HepG2 (cell line): ENCODE measurements around the gene TMEM9. TPM values are rescaled to one million over a fixed set of nuclear protein-coding genes. Genes with fewer than 3 reads are reported as not detected.

Experiments used
- ATAC-seq: fragments of 200-7000 bp; cut with Tn5 transposase; 3 replicates; pipeline ENCODE4 v1.9.1; 2020; ENCODE audit warnings: mild to moderate bottlenecking, moderate library complexity
- BruUV-seq: library from RNA; stranded (reverse); fragments of 400-500 nt; replicated peaks from 2 replicates; lab custom pipeline; 2021; lab: Mats Ljungman, UMichigan
- CTCF ChIA-PET: fragments of 300-600 bp; formaldehyde crosslinking; extraction: SDS; loops from one replicate; lab custom pipeline; 2021; ENCODE audit warnings: low total read pairs, inconsistent platforms, low intra/inter-chr PET ratio; lab: Yijun Ruan, JAX
- POLR2A ChIA-PET: fragments of 350-600 bp; sonication (Branson Sonifier 250); formaldehyde crosslinking; loops from one replicate; lab custom pipeline; 2020; ENCODE audit warnings: antibody characterized with exemption, inconsistent platforms; lab: Yijun Ruan, JAX
- DNase-seq: peaks from one replicate; pipeline ENCODE4 v3.0.0-alpha.2; 2015; ENCODE audit warnings: low spot score
- FAIRE-seq: peaks from 3 replicates; lab custom pipeline; 2011; peaks lifted over from hg19 to GRCh38; lab: Jason Lieb, UNC
- H2AFZ ChIP-seq: one replicate; pipeline ENCODE4 v1.6.1; 2011; ENCODE audit warnings: low read length, inconsistent platforms
- H3K27ac ChIP-seq: fragments of 300-600 bp; 3 replicates; pipeline ENCODE4 v1.8.0; 2011; ENCODE audit warnings: mixed run types, mild to moderate bottlenecking, mixed read lengths, low read length, inconsistent platforms; ENCODE audit not compliant: insufficient read depth; ENCODE audit errors: extremely low read length
- H3K27me3 ChIP-seq, 2 experiments: fragments of 200-600 bp in 1 of 2; 2 replicates in 1 of 2; 3 replicates in 1 of 2; pipeline versions ENCODE4 v1.6.0 to v1.8.0; 2011; ENCODE audit warnings: low read length in 2 of 2, mild to moderate bottlenecking in 2 of 2, moderate library complexity in 2 of 2, inconsistent platforms in 1 of 2; ENCODE audit not compliant: insufficient read depth in 2 of 2, control insufficient read depth in 1 of 2
- H3K36me3 ChIP-seq, 2 experiments: fragments of 200-600 bp in 1 of 2; replicated peaks in 1 of 2; 2 replicates in 1 of 2; 3 replicates in 1 of 2; pipeline versions ENCODE4 v1.5.1 to v1.8.0; 2011; ENCODE audit warnings: low read length in 2 of 2, inconsistent platforms in 1 of 2; ENCODE audit not compliant: insufficient read depth in 2 of 2, control insufficient read depth in 1 of 2
- H3K4me1 ChIP-seq: 2 replicates; pipeline ENCODE4 v1.5.1; 2012; ENCODE audit warnings: low read length, inconsistent platforms; ENCODE audit not compliant: insufficient read depth
- H3K4me2 ChIP-seq: 2 replicates; pipeline ENCODE4 v1.6.0; 2011; ENCODE audit warnings: low read depth, low read length, inconsistent platforms
- H3K4me3 ChIP-seq, 3 experiments: fragments of 200-600 bp in 1 of 3; sonication (generic), shearing (Covaris generic) in 1 of 3; replicated peaks in 1 of 3; 2 replicates each; pipeline ENCODE4 v1.5.1; 2011 to 2016; ENCODE audit warnings: low read length in 3 of 3, inconsistent platforms in 2 of 3, low read depth in 2 of 3, mild to moderate bottlenecking in 2 of 3, control low read depth in 1 of 3, mixed read lengths in 1 of 3; ENCODE audit not compliant: insufficient read depth in 1 of 3
- H3K79me2 ChIP-seq: one replicate; pipeline ENCODE4 v1.6.1; 2011; ENCODE audit warnings: low read length, inconsistent platforms; ENCODE audit not compliant: insufficient read depth
- H3K9ac ChIP-seq: 2 replicates; pipeline ENCODE4 v1.6.0; 2011; ENCODE audit warnings: mild to moderate bottlenecking, low read depth, low read length, inconsistent platforms; ENCODE audit not compliant: insufficient read depth
- H3K9me3 ChIP-seq: 2 replicates; pipeline ENCODE4 v1.5.1; 2012; ENCODE audit warnings: mild to moderate bottlenecking, low read length
- H4K20me1 ChIP-seq: 2 replicates; pipeline ENCODE4 v1.6.0; 2011; ENCODE audit warnings: inconsistent platforms, mild to moderate bottlenecking, low read length, moderate library complexity; ENCODE audit not compliant: insufficient read depth
- ATAD3A ChIP-seq: sonication (generic); formaldehyde crosslinking; IDR thresholded peaks from 2 replicates; pipeline ENCODE4 v1.4.0; 2020; ENCODE audit warnings: missing genetic modification reagents
- CENPT ChIP-seq: sonication (generic); formaldehyde crosslinking; IDR thresholded peaks from 2 replicates; pipeline ENCODE4 v1.8.0; 2022; ENCODE audit warnings: low read depth, mild to moderate bottlenecking, moderate library complexity, missing genetic modification reagents
- CHCHD3 ChIP-seq: sonication (generic); formaldehyde crosslinking; IDR thresholded peaks from 2 replicates; pipeline ENCODE4 v1.8.0; 2022; ENCODE audit warnings: mild to moderate bottlenecking, missing genetic modification reagents, moderate library complexity
- GTF2F1 ChIP-seq: fragments of 150-350 bp; IDR thresholded peaks from 2 replicates; pipeline ENCODE4 v1.6.1; 2014; ENCODE audit warnings: low read length
- GZF1 ChIP-seq: sonication (generic); formaldehyde crosslinking; IDR thresholded peaks from 2 replicates; pipeline ENCODE4 v1.5.1; 2020; ENCODE audit warnings: mild to moderate bottlenecking, missing genetic modification reagents
- HMGA1 ChIP-seq: sonication (generic); formaldehyde crosslinking; conservative IDR thresholded peaks from 2 replicates; pipeline ENCODE4 v1.4.0; 2020; ENCODE audit warnings: missing genetic modification reagents
- ISX ChIP-seq: sonication (generic); formaldehyde crosslinking; conservative IDR thresholded peaks from 2 replicates; pipeline ENCODE4 v1.5.0; 2020; ENCODE audit warnings: missing genetic modification reagents
- KLF12 ChIP-seq: sonication (generic); formaldehyde crosslinking; IDR thresholded peaks from 2 replicates; pipeline ENCODE4 v1.4.0; 2020; ENCODE audit warnings: missing genetic modification reagents, borderline replicate concordance
- MTF2 ChIP-seq: sonication (generic); formaldehyde crosslinking; IDR thresholded peaks from 2 replicates; pipeline ENCODE4 v1.5.0; 2020; ENCODE audit warnings: missing genetic modification reagents, borderline replicate concordance
- PHF8 ChIP-seq: sonication (generic); formaldehyde crosslinking; IDR thresholded peaks from 2 replicates; pipeline ENCODE4 v1.5.0; 2020; ENCODE audit warnings: missing genetic modification reagents
- TBX2 ChIP-seq: sonication (generic); formaldehyde crosslinking; IDR thresholded peaks from 2 replicates; pipeline ENCODE4 v1.5.0; 2020; ENCODE audit warnings: missing genetic modification reagents, mild to moderate bottlenecking, borderline replicate concordance
- ZNF143 ChIP-seq: sonication (generic); formaldehyde crosslinking; IDR thresholded peaks from 2 replicates; pipeline ENCODE4 v1.4.0; 2020; ENCODE audit warnings: missing genetic modification reagents
- ZNF281 ChIP-seq: sonication (generic); formaldehyde crosslinking; IDR thresholded peaks from 2 replicates; pipeline ENCODE4 v1.4.0; 2020; ENCODE audit warnings: missing genetic modification reagents, borderline replicate concordance
- ZNF547 ChIP-seq: sonication (generic); formaldehyde crosslinking; IDR thresholded peaks from 2 replicates; pipeline ENCODE4 v1.5.1; 2020; ENCODE audit warnings: mild to moderate bottlenecking, missing genetic modification reagents
- ZNF7 ChIP-seq: IDR thresholded peaks from 2 replicates; pipeline ENCODE4 v1.6.1; 2016; ENCODE audit warnings: missing biosample characterization, missing genetic modification reagents
- ZNF768 ChIP-seq: sonication (generic); formaldehyde crosslinking; IDR thresholded peaks from 2 replicates; pipeline ENCODE4 v1.4.0; 2020; ENCODE audit warnings: missing genetic modification reagents
- ZSCAN20 ChIP-seq: sonication (generic); formaldehyde crosslinking; IDR thresholded peaks from 2 replicates; pipeline ENCODE4 v1.4.0; 2020; ENCODE audit warnings: missing genetic modification reagents, mild to moderate bottlenecking, borderline replicate concordance
- WGBS: methylation state at CpG from one replicate; pipeline ENCODE4 v1.1.6; 2017; ENCODE audit warnings: low lambda C conversion rate; 5-methylcytosine and 5-hydroxymethylcytosine counted together
- in situ Hi-C: cut with HindIII; loops from 2 replicates; pipeline ENCODE4 v1.10.0; 2017; ENCODE audit warnings: low pct_unique_long_range_greater_than_20kb; ENCODE audit not compliant: extremely low pct_ligation_motif_present
- intact Hi-C: fragments of 100-400 bp; cut with micrococcal nuclease; formaldehyde crosslinking; loops from one replicate; pipeline ENCODE4 v1.10.0; 2022; ENCODE audit not compliant: unreplicated experiment
- polyA plus RNA-seq, 8 experiments: library from polyadenylated mRNA; depleted of rRNA in 3 of 8; stranded (reverse) in 7 of 8; unstranded in 1 of 8; fragments of >200 nt; fragmentation: Illumina TruSeq in 4 of 8; extraction: Trizol in 4 of 8; gene quantifications; 2 replicates each; pipeline versions ENCODE4 v1.2.1 to v1.2.3, GENCODE V29; 2011 to 2016; ENCODE audit warnings: low read depth in 4 of 8, missing spikeins in 1 of 8, mixed read lengths in 1 of 8; ENCODE audit not compliant: insufficient read depth in 1 of 8
- total RNA-seq, 5 experiments: library from RNA; depleted of rRNA; stranded (reverse); fragments of >200 nt; fragmentation: Illumina TruSeq; extraction: Trizol; gene quantifications; 2 replicates each; pipeline ENCODE4 v1.2.3, GENCODE V29; 2016; ENCODE audit warnings: low read depth in 1 of 5

Gene TMEM9
- total and polyA plus RNA-seq, 2 of the 13 experiments (the other 11 are each of a cell fraction or from before 2014, with no cell fraction given): 60.9 to 102 TPM

- intact Hi-C loops (no loop called here), in situ Hi-C loops (no loop called here)
- H3K9me3 ChIP-seq: no peaks in the 10 kb centered on the region
- no TSS peak for BruUV-seq
- WGBS: 17% methylated on average over 3 of the region's 3 CpGs
- no peaks in the 10 kb centered on the region for H3K36me3 ChIP-seq
- ChIA-PET POLR2A (no interaction called here), CTCF (no interaction called here)
- FAIRE-seq: no peak
- H3K4me3 ChIP-seq: no peak overlapping the region
- H3K79me2 ChIP-seq: no peaks in the 10 kb centered on the region
- no peak overlapping the region for H3K9ac ChIP-seq
- DNase-seq: no peak
- no peak overlapping the region for H2AFZ ChIP-seq
- H3K4me2 ChIP-seq: no peak overlapping the region
- no peak for ATAC-seq
- peaks cover 5 to 54% of the 10 kb centered on the region in 2 experiments for H3K27me3 ChIP-seq
- H4K20me1 ChIP-seq: no peaks in the 10 kb centered on the region
- no peaks in the 10 kb centered on the region for H3K4me1 ChIP-seq
- no peak overlapping the region for H3K27ac ChIP-seq
- no peak for TF ChIP-seq KLF12 (CRISPR knock-in tag)
- peak; percentile 60 for TF ChIP-seq ZNF768 (CRISPR knock-in tag)
These were observed 61.5 kb downstream of the TMEM9 start for GRCh38 chr1:201092738-201093137.

GRCh38 chr1:201091256-201091655, 63.0 kb downstream of the TMEM9 start:
- Histone ChIP-seq H3K4me3 (no peak overlapping the region), H3K4me1 (no peaks in the 10 kb centered on the region), H4K20me1 (no peaks in the 10 kb centered on the region), H3K27ac (no peak overlapping the region), H3K9ac (no peak overlapping the region), H3K27me3 (peaks cover 2 to 42% of the 10 kb centered on the region in 2 experiments), H3K79me2 (no peaks in the 10 kb centered on the region), H3K4me2 (no peak overlapping the region), H2AFZ (no peak overlapping the region), H3K9me3 (no peaks in the 10 kb centered on the region), H3K36me3 (no peaks in the 10 kb centered on the region)
- CTCF ChIA-PET: no interaction called here
- ATAC-seq: no peak
- 12% methylated on average over 3 of the region's 4 CpGs for WGBS
- intact Hi-C loops (no loop called here), in situ Hi-C loops (no loop called here)
- TF ChIP-seq ATAD3A (CRISPR knock-in tag): no peak
- no peak for TF ChIP-seq MTF2
- no peak for TF ChIP-seq ZNF281 (CRISPR knock-in tag)
- no peak for TF ChIP-seq ZSCAN20
- no peak for TF ChIP-seq PHF8 (CRISPR knock-in tag)
- TF ChIP-seq CENPT (CRISPR knock-in tag): no peak
- no peak for TF ChIP-seq GZF1 (CRISPR knock-in tag)
- TF ChIP-seq TBX2 (CRISPR knock-in tag): no peak
- TF ChIP-seq HMGA1 (CRISPR knock-in tag): no peak
- no peak for TF ChIP-seq ZNF143 (CRISPR knock-in tag)
- TF ChIP-seq ISX: no peak
- no peak for TF ChIP-seq ZNF7 (CRISPR knock-in tag)
- TF ChIP-seq CHCHD3: no peak
- no peak for TF ChIP-seq ZNF768 (CRISPR knock-in tag)
- TF ChIP-seq GTF2F1: no peak
- TF ChIP-seq ZNF547 (CRISPR knock-in tag): no peak
- no TSS peak for BruUV-seq
- POLR2A ChIA-PET: no interaction called here
- no peak for DNase-seq
- FAIRE-seq: no peak
